GM19397 (cell line): Measurements from ENCODE around the gene IQSEC2.

Source experiments
- ATAC-seq: cut with Tn5 transposase; IDR thresholded peaks from one replicate; pipeline ENCODE4 v1.9.1; 2021; ENCODE audit warnings: mild to moderate bottlenecking, moderate library complexity; ENCODE audit not compliant: unreplicated experiment

Gene IQSEC2

GRCh38 chrX:53272808-53273337, 8.5 kb downstream of the IQSEC2 start:
- no peak for ATAC-seq

GRCh38 chrX:53269536-53270107, 11.8 kb downstream of the IQSEC2 start:
- no peak for ATAC-seq

GRCh38 chrX:53268173-53268572, 13.2 kb downstream of the IQSEC2 start:
- no peak for ATAC-seq

GRCh38 chrX:53266914-53267313, 14.5 kb downstream of the IQSEC2 start:
- no peak for ATAC-seq

- ATAC-seq: no peak
Observed at GRCh38 chrX:53265771-53266574, 15.4 kb downstream of the IQSEC2 start.

- no peak for ATAC-seq
Observed at GRCh38 chrX:53263597-53264094, 17.7 kb downstream of the IQSEC2 start.

- ATAC-seq: no peak
Observed at GRCh38 chrX:53262918-53263394, 18.4 kb downstream of the IQSEC2 start.

GRCh38 chrX:53262189-53262917, 19.0 kb downstream of the IQSEC2 start:
- no peak for ATAC-seq

GRCh38 chrX:53261355-53261972, 19.9 kb downstream of the IQSEC2 start:
- no peak for ATAC-seq

GRCh38 chrX:53260836-53261235, 20.5 kb downstream of the IQSEC2 start:
- ATAC-seq: no peak

- ATAC-seq: no peak
Observed at GRCh38 chrX:53257670-53258423, 23.5 kb downstream of the IQSEC2 start.

GRCh38 chrX:53257166-53257565, 24.2 kb downstream of the IQSEC2 start:
- ATAC-seq: no peak

GRCh38 chrX:53256446-53257041, 24.8 kb downstream of the IQSEC2 start:
- ATAC-seq: no peak

- no peak for ATAC-seq
Observed at GRCh38 chrX:53255738-53256191, 25.6 kb downstream of the IQSEC2 start.

GRCh38 chrX:53254570-53255461, 26.6 kb downstream of the IQSEC2 start:
- no peak for ATAC-seq

- ATAC-seq: no peak
Observed at GRCh38 chrX:53253293-53254020, 27.9 kb downstream of the IQSEC2 start.

GRCh38 chrX:53251307-53251706, 30.1 kb downstream of the IQSEC2 start:
- no peak for ATAC-seq

- ATAC-seq: no peak
Observed at GRCh38 chrX:53250556-53250955, 30.8 kb downstream of the IQSEC2 start.
